CD14-positive monocyte (primary cell): ENCODE data around the gene EPN1. TPM values are rescaled to one million over a fixed set of nuclear protein-coding genes. Genes with fewer than 3 reads are reported as not detected.

ENCODE experiments used
- DNase-seq, 3 donors: peaks; one replicate each; pipeline ENCODE4 v3.0.0-alpha.2; 2011 to 2022
- H2AFZ ChIP-seq: 2 replicates; pipeline ENCODE4 v1.6.0; 2012; ENCODE audit warnings: mild to moderate bottlenecking, low read depth, low read length, inconsistent platforms; ENCODE audit not compliant: insufficient read depth, poor library complexity, severe bottlenecking
- H3K27ac ChIP-seq, 2 donors: 1 replicate in 1 of 2; 2 replicates in 1 of 2; pipeline ENCODE4 v1.5.1; 2012 to 2013; ENCODE audit warnings: low read length in 2 of 2, control low read depth in 1 of 2, inconsistent platforms in 1 of 2, low read depth in 1 of 2, mild to moderate bottlenecking in 1 of 2
- H3K27me3 ChIP-seq, 2 donors: one replicate each; pipeline versions ENCODE4 v1.6.0 to v1.6.1; 2011 to 2013; ENCODE audit warnings: low read length in 2 of 2; ENCODE audit not compliant: control insufficient read depth in 2 of 2, insufficient read depth in 2 of 2
- H3K36me3 ChIP-seq, 2 donors: replicated peaks in 1 of 2; 1 replicate in 1 of 2; 2 replicates in 1 of 2; pipeline versions ENCODE4 v1.5.1 to v1.6.1; 2012 to 2013; ENCODE audit warnings: low read length in 2 of 2, control low read depth in 1 of 2, inconsistent platforms in 1 of 2, mild to moderate bottlenecking in 1 of 2; ENCODE audit not compliant: insufficient read depth in 2 of 2, control insufficient read depth in 1 of 2
- H3K4me1 ChIP-seq, 2 donors: 1 replicate in 1 of 2; 2 replicates in 1 of 2; pipeline versions ENCODE4 v1.5.1 to v1.6.1; 2012 to 2013; ENCODE audit warnings: low read length in 2 of 2, control low read depth in 1 of 2, inconsistent platforms in 1 of 2, mild to moderate bottlenecking in 1 of 2, moderate library complexity in 1 of 2; ENCODE audit not compliant: insufficient read depth in 2 of 2, control insufficient read depth in 1 of 2
- H3K4me2 ChIP-seq: replicated peaks from 2 replicates; pipeline ENCODE3; 2012; ENCODE audit warnings: low read length, moderate library complexity, mild to moderate bottlenecking; ENCODE audit not compliant: poor library complexity, severe bottlenecking; ENCODE audit errors: extremely low read depth
- H3K4me3 ChIP-seq, 3 experiments: fragments of 200-600 bp in 1 of 3; sonication (generic) in 1 of 3; replicated peaks in 1 of 3; 1 replicate in 2 of 3; 2 replicates in 1 of 3; pipeline ENCODE4 v1.5.1; 2011 to 2013; ENCODE audit warnings: low read length in 3 of 3, mild to moderate bottlenecking in 3 of 3, control low read depth in 2 of 3, low read depth in 2 of 3, inconsistent platforms in 1 of 3, moderate library complexity in 1 of 3
- H3K79me2 ChIP-seq: 2 replicates; pipeline ENCODE4 v1.6.0; 2012; ENCODE audit warnings: mild to moderate bottlenecking, control low read depth, inconsistent platforms, low read length, moderate library complexity; ENCODE audit not compliant: insufficient read depth
- H3K9ac ChIP-seq: 2 replicates; pipeline ENCODE4 v1.6.0; 2017; ENCODE audit warnings: low read length, mild to moderate bottlenecking; ENCODE audit not compliant: insufficient read depth, poor library complexity, severe bottlenecking
- H3K9me3 ChIP-seq, 2 donors: replicated peaks in 1 of 2; 1 replicate in 1 of 2; 2 replicates in 1 of 2; pipeline versions ENCODE4 v1.5.1 to v1.6.1; 2012 to 2013; ENCODE audit warnings: low read length in 2 of 2, control low read depth in 1 of 2; ENCODE audit not compliant: control insufficient read depth in 1 of 2, insufficient read depth in 1 of 2
- H4K20me1 ChIP-seq: 2 replicates; pipeline ENCODE4 v1.6.0; 2012; ENCODE audit warnings: mild to moderate bottlenecking, low read length, control low read depth, moderate library complexity; ENCODE audit not compliant: insufficient read depth
- H3K27ac Mint-ChIP-seq, 7 donors: one replicate each; pipeline ENCODE4 v1.8.0; 2020; ENCODE audit warnings: mild to moderate bottlenecking in 7 of 7, mixed read lengths in 7 of 7, moderate library complexity in 6 of 7, inconsistent platforms in 2 of 7
- H3K27me3 Mint-ChIP-seq, 3 donors: one replicate each; pipeline ENCODE4 v1.8.0; 2021 to 2022; ENCODE audit warnings: low read depth in 3 of 3, mild to moderate bottlenecking in 3 of 3, mixed read lengths in 3 of 3, moderate library complexity in 3 of 3, inconsistent platforms in 1 of 3
- H3K36me3 Mint-ChIP-seq, 2 donors: one replicate each; pipeline ENCODE4 v1.8.0; 2020; ENCODE audit warnings: mixed read lengths in 2 of 2, inconsistent platforms in 1 of 2, mild to moderate bottlenecking in 1 of 2
- H3K4me1 Mint-ChIP-seq: one replicate; pipeline ENCODE4 v1.8.0; 2020; ENCODE audit warnings: mild to moderate bottlenecking, mixed read lengths
- H3K4me3 Mint-ChIP-seq, 2 donors: one replicate each; pipeline ENCODE4 v1.8.0; 2020; ENCODE audit warnings: mild to moderate bottlenecking in 2 of 2, mixed read lengths in 2 of 2, moderate library complexity in 1 of 2
- H3K9me3 Mint-ChIP-seq, 7 donors: one replicate each; pipeline ENCODE4 v1.8.0; 2020 to 2022; ENCODE audit warnings: mixed read lengths in 7 of 7, mild to moderate bottlenecking in 6 of 7, moderate library complexity in 6 of 7, inconsistent platforms in 2 of 7
- CTCF ChIP-seq: fragments of 200-600 bp; IDR thresholded peaks from one replicate; pipeline ENCODE4 v1.8.0; 2022; ENCODE audit warnings: antibody characterized with exemption, mild to moderate bottlenecking
- WGBS: methylation state at CpG from one replicate; pipeline ENCODE4 v1.1.5; 2013; ENCODE audit warnings: missing lambda C conversion rate; ENCODE audit not compliant: insufficient coverage; 5-methylcytosine and 5-hydroxymethylcytosine counted together
- intact Hi-C, 2 donors: fragments of 100-400 bp; cut with micrococcal nuclease; formaldehyde crosslinking; loops; one replicate each; pipeline versions ENCODE4 v1.15.0 to v1.15.1; 2023
- polyA plus RNA-seq, 3 donors: library from polyadenylated mRNA; depleted of rRNA in 1 of 3; unstranded in 2 of 3; stranded (reverse) in 1 of 3; fragments of 300-500 nt in 2 of 3; fragments of >200 nt in 1 of 3; fragmentation: Illumina TruSeq in 2 of 3; gene quantifications; 1 replicate in 2 of 3; 2 replicates in 1 of 3; pipeline ENCODE4 v1.2.3, GENCODE V29; 2012 to 2021

EPN1 gene
- polyA plus RNA-seq, 3 donors: 18.7 to 75.2 (median 19.2) TPM

GRCh38 chr19:55633861-55634260 lies 41.2 kb upstream of the EPN1 start:
- no peak for TF ChIP-seq CTCF
- Histone ChIP-seq H3K79me2 (peaks cover 34% of the 10 kb centered on the region), H3K9ac (no peak overlapping the region), H3K4me2 (peak overlapping the region; percentile 85), H3K4me1 (peaks cover 28 to 41% of the 10 kb centered on the region in 2 donors), H3K9me3 (no peaks in the 10 kb centered on the region), H4K20me1 (no peaks in the 10 kb centered on the region), H3K36me3 (no peaks in the 10 kb centered on the region), H3K27me3 (no peaks in the 10 kb centered on the region), H3K4me3 (peak overlapping the region in 1 of 3 experiments; percentile 86), H3K27ac (peak overlapping the region; percentile 89 to 100), H2AFZ (peak overlapping the region; percentile 67)
- WGBS: 40% methylated on average over 8 of the region's 8 CpGs
- Mint-ChIP-seq H3K27me3 (peaks cover 0 to 6% (median 3%) of the 10 kb centered on the region in 3 donors), H3K27ac (peak overlapping the region in 6 of 7 donors; percentile 40 to 100 (median 100)), H3K4me3 (peak overlapping the region in 1 of 2 donors; percentile 100), H3K36me3 (peaks cover 10 to 15% of the 10 kb centered on the region in 2 donors), H3K4me1 (peaks cover 57% of the 10 kb centered on the region), H3K9me3 (no peaks in the 10 kb centered on the region)
- peak in 1 of 3 donors; percentile 31 for DNase-seq
- intact Hi-C loops: loop anchor here (2.0 to 10.0 kb wide), 4 partner anchors 41 to 181 kb away; partner anchors contain the start of genes EPN1 (in 1 of the 2) and ZNF579 (in 1 of the 2)

GRCh38 chr19:55635334-55635717 lies 39.7 kb upstream of the EPN1 start:
- Histone ChIP-seq H4K20me1 (peaks cover 6% of the 10 kb centered on the region), H3K4me3 (peak overlapping the region; percentile 86 to 90 (median 89)), H3K27me3 (no peaks in the 10 kb centered on the region), H3K79me2 (peaks cover 34% of the 10 kb centered on the region), H3K9ac (peak overlapping the region; percentile 98), H2AFZ (peak overlapping the region; percentile 67), H3K4me1 (peaks cover 36 to 54% of the 10 kb centered on the region in 2 donors), H3K36me3 (no peaks in the 10 kb centered on the region), H3K27ac (peak overlapping the region; percentile 89 to 100), H3K4me2 (peak overlapping the region; percentile 85), H3K9me3 (peaks cover 0 to 3% of the 10 kb centered on the region in 2 donors)
- H3K4me1 Mint-ChIP-seq: peaks cover 67% of the 10 kb centered on the region
- H3K27me3 Mint-ChIP-seq: peaks cover 0 to 8% (median 3%) of the 10 kb centered on the region in 3 donors
- intact Hi-C loops: loop anchor here in 1 of 2 donors (2.0 to 10.0 kb wide), 2 partner anchors 39 to 179 kb away; partner anchors contain the start of gene EPN1
- no peak for TF ChIP-seq CTCF
- 17% methylated on average over 8 of the region's 9 CpGs for WGBS
- H3K9me3 Mint-ChIP-seq: peaks cover 0 to 5% (median 0%) of the 10 kb centered on the region in 7 donors
- peaks cover 12 to 15% of the 10 kb centered on the region in 2 donors for H3K36me3 Mint-ChIP-seq
- peak overlapping the region; percentile 100 for H3K4me3 Mint-ChIP-seq
- DNase-seq: peak; percentile 60 to 81 (median 61)
- H3K27ac Mint-ChIP-seq: peak overlapping the region; percentile 99 to 100 (median 100)
